Natural killer cell (primary cell): ENCODE results near the gene GASK1A. TPM values are rescaled to one million over a fixed set of nuclear protein-coding genes. Genes with fewer than 3 reads are reported as not detected.
A peak's percentile ranks its signal among the peaks of the same experiment; 100 is the strongest.

ENCODE experiments used
- ATAC-seq, 3 donors: fragments of 150-1000 bp in 2 of 3; fragments of 200-7000 bp in 1 of 3; cut with Tn5 transposase; 1 replicate in 1 of 3; 2 replicates in 2 of 3; pipeline ENCODE4 v1.10.0; 2021; ENCODE audit warnings: mild to moderate bottlenecking in 2 of 3, moderate library complexity in 2 of 3
- DNase-seq, 2 donors: peaks; one replicate each; pipeline versions ENCODE4 v3.0.0 to v3.0.0-alpha.2; 2013 to 2021; ENCODE audit warnings: mixed read lengths in 1 of 2
- H3K27ac ChIP-seq: one replicate; pipeline ENCODE4 v1.5.1; 2013; ENCODE audit warnings: mild to moderate bottlenecking, low read length
- H3K27me3 ChIP-seq: one replicate; pipeline ENCODE4 v1.6.1; 2013; ENCODE audit warnings: low read length; ENCODE audit not compliant: control insufficient read depth, insufficient read depth
- H3K36me3 ChIP-seq: one replicate; pipeline ENCODE4 v1.6.1; 2013; ENCODE audit warnings: low read length; ENCODE audit not compliant: control insufficient read depth, insufficient read depth
- H3K4me1 ChIP-seq: one replicate; pipeline ENCODE4 v1.6.1; 2013; ENCODE audit warnings: low read length; ENCODE audit not compliant: control insufficient read depth, insufficient read depth
- H3K4me3 ChIP-seq: one replicate; pipeline ENCODE4 v1.5.1; 2013; ENCODE audit warnings: low read length
- H3K9me3 ChIP-seq: one replicate; pipeline ENCODE4 v1.6.1; 2013; ENCODE audit warnings: low read length; ENCODE audit not compliant: control insufficient read depth, insufficient read depth
- H3K27ac Mint-ChIP-seq, 2 donors: one replicate each; pipeline ENCODE4 v1.8.0; 2022; ENCODE audit warnings: mild to moderate bottlenecking in 2 of 2, mixed read lengths in 2 of 2, moderate library complexity in 1 of 2
- H3K27me3 Mint-ChIP-seq, 2 donors: one replicate each; pipeline ENCODE4 v1.8.0; 2022; ENCODE audit warnings: low read depth in 2 of 2, mixed read lengths in 2 of 2
- H3K36me3 Mint-ChIP-seq: one replicate; pipeline ENCODE4 v1.8.0; 2022; ENCODE audit warnings: mixed read lengths
- H3K4me1 Mint-ChIP-seq, 2 donors: one replicate each; pipeline ENCODE4 v1.8.0; 2022; ENCODE audit warnings: mixed read lengths in 2 of 2
- H3K4me3 Mint-ChIP-seq: one replicate; pipeline ENCODE4 v1.8.0; 2022; ENCODE audit warnings: mild to moderate bottlenecking, moderate library complexity, mixed read lengths
- H3K9me3 Mint-ChIP-seq, 2 donors: one replicate each; pipeline ENCODE4 v1.8.0; 2022; ENCODE audit warnings: mixed read lengths in 2 of 2
- WGBS: methylation state at CpG from one replicate; pipeline ENCODE4 v1.1.7; 2013; ENCODE audit warnings: missing lambda C conversion rate; ENCODE audit not compliant: insufficient coverage; 5-methylcytosine and 5-hydroxymethylcytosine counted together
- intact Hi-C: fragments of 100-400 bp; cut with micrococcal nuclease; formaldehyde crosslinking; loops from one replicate; pipeline ENCODE4 v1.14.2; 2022
- total RNA-seq, 4 donors: library from RNA; stranded (reverse); fragments of 120-200 nt in 1 of 4; gene quantifications; one replicate each; pipeline versions ENCODE4 v1.2.3 to v1.2.4, GENCODE V29; 2013 to 2022
- TF ChIP-seq, protein P1 (sequence below): fragments of 200-600 bp; IDR thresholded peaks from one replicate; pipeline ENCODE4 v1.8.0; 2022; ENCODE audit warnings: antibody characterized with exemption

Gene GASK1A
- total RNA-seq, 3 donors from 2014 or later (not counting 1 experiment from before 2014, with no cell fraction given) = 0.12 to 0.34 TPM; not detected in 1

DNA sequence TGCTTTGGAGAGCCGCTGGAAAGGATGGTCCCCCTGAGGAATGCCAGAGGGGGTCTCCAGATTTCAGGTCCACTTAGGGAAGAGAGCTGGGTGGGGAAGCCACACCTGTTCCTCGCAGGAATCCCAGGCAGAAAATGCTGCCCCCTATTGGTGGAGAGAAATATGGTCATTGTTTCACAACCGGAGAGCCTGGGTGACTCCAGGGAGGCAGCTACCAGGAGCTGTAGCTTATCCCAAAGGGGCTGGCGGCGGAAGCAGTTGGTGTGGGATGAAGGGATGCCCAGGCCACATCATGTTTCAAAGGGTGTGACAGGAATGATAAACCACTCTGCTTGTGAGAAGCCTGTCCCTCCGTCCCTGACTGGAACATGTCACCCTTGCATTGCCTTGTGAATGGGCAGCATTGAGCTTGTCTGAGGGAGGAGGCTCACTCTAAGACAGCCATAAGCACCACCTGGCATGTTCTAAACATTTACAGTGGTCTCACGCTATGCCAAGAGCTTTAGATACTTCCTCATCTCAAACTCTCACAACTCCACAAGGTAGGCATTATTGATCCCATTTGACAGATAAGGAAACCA lies 92.3 kb downstream of the GASK1A start:
- Mint-ChIP-seq H3K27me3 (no peaks in the 10 kb centered on the region), H3K4me1 (no peaks in the 10 kb centered on the region), H3K4me3 (no peak overlapping the region), H3K36me3 (no peaks in the 10 kb centered on the region), H3K9me3 (no peaks in the 10 kb centered on the region), H3K27ac (no peak overlapping the region)
- no peaks in the 10 kb centered on the region for H3K9me3 ChIP-seq
- DNase-seq = peak in 1 of 2 donors; percentile 66
- H3K36me3 ChIP-seq = no peaks in the 10 kb centered on the region
- no peaks in the 10 kb centered on the region for H3K4me1 ChIP-seq
- intact Hi-C loops = loop anchor here (1.0 kb wide), 1 partner anchor 110 kb away; no protein-coding TSS in a partner anchor
- ATAC-seq = no peak
- TF ChIP-seq, protein P1, sequence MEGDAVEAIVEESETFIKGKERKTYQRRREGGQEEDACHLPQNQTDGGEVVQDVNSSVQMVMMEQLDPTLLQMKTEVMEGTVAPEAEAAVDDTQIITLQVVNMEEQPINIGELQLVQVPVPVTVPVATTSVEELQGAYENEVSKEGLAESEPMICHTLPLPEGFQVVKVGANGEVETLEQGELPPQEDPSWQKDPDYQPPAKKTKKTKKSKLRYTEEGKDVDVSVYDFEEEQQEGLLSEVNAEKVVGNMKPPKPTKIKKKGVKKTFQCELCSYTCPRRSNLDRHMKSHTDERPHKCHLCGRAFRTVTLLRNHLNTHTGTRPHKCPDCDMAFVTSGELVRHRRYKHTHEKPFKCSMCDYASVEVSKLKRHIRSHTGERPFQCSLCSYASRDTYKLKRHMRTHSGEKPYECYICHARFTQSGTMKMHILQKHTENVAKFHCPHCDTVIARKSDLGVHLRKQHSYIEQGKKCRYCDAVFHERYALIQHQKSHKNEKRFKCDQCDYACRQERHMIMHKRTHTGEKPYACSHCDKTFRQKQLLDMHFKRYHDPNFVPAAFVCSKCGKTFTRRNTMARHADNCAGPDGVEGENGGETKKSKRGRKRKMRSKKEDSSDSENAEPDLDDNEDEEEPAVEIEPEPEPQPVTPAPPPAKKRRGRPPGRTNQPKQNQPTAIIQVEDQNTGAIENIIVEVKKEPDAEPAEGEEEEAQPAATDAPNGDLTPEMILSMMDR = peak; percentile 59
- 62% methylated on average over 7 of the region's 7 CpGs for WGBS
- no peaks in the 10 kb centered on the region for H3K27me3 ChIP-seq
- H3K27ac ChIP-seq = no peak overlapping the region
- H3K4me3 ChIP-seq = no peak overlapping the region

DNA sequence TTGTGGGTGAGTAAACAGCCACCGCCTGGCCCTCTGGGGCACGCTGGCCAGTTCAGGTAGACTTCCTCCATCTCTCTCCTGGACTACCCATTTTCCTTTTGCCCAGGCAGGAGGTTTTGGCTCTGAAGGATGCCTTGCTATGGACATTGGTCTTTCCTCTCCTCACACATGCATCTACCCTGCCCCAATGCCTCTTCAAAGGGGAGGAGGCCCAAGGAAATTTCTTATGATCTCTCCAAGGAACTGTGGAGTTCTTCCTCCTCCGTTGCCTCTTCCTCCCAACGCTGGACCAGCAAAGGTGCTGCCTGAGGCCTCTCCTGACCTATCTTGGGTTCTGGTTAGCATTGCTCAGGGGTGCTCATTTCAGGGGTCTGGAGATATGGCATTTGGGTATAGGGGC lies 93.2 kb downstream of the GASK1A start:
- Histone ChIP-seq H3K9me3 (no peaks in the 10 kb centered on the region), H3K27me3 (no peaks in the 10 kb centered on the region), H3K4me3 (no peak overlapping the region), H3K36me3 (no peaks in the 10 kb centered on the region), H3K4me1 (no peaks in the 10 kb centered on the region), H3K27ac (no peak overlapping the region)
- intact Hi-C loops = no loop called here
- WGBS = 93% methylated on average over 4 of the region's 4 CpGs
- DNase-seq (no peak), ATAC-seq (no peak)
- TF ChIP-seq, protein P1 = no peak
- no peak overlapping the region for H3K27ac Mint-ChIP-seq
- no peaks in the 10 kb centered on the region for H3K27me3 Mint-ChIP-seq
- H3K4me3 Mint-ChIP-seq = no peak overlapping the region
- no peaks in the 10 kb centered on the region for H3K9me3 Mint-ChIP-seq
- H3K36me3 Mint-ChIP-seq = no peaks in the 10 kb centered on the region
- no peaks in the 10 kb centered on the region for H3K4me1 Mint-ChIP-seq

DNA sequence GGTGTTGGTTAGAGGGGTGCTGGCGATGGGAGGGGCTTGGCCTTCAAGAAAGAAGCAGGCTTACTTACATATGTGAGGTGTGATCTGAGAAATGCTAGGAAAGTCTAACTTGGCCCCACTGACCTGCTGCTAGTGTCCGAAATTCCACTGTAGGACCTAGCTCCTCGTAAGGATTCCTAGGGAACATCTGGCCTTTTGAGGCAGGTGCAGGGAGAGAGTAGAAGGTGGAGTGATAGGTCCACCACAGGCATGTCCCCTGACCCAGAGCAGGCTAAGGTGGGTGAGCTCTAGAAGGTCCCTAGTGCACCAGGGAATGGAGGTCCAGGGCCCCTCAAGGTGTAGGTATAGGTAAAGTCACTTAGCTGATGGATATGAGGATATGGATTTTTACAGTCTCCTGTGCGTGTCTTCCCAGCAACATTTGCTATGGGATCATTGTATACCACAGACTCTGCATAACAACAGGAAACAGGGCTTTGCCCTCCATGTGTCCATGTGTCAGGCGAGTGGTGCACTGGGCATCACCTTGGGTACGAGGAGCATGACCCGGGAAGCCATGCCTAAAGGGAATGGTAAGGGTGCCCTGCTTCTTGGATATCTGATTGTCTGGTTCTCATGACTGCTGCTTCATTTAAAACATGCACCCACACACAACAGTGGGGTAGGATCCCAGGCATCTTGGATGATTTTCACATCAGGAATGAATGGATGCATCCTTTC lies 94.2 kb downstream of the GASK1A start:
- Histone ChIP-seq H3K9me3 (no peaks in the 10 kb centered on the region), H3K36me3 (no peaks in the 10 kb centered on the region), H3K4me3 (no peak overlapping the region), H3K27me3 (no peaks in the 10 kb centered on the region), H3K4me1 (no peaks in the 10 kb centered on the region), H3K27ac (no peak overlapping the region)
- no peaks in the 10 kb centered on the region for H3K36me3 Mint-ChIP-seq
- 86% methylated on average over 7 of the region's 7 CpGs for WGBS
- no peak overlapping the region for H3K27ac Mint-ChIP-seq
- TF ChIP-seq, protein P1 = no peak
- no peaks in the 10 kb centered on the region for H3K9me3 Mint-ChIP-seq
- H3K27me3 Mint-ChIP-seq = no peaks in the 10 kb centered on the region
- no peak overlapping the region for H3K4me3 Mint-ChIP-seq
- no peaks in the 10 kb centered on the region for H3K4me1 Mint-ChIP-seq
- DNase-seq (no peak), ATAC-seq (no peak)
- intact Hi-C loops = no loop called here
